ENCODE results near the gene ZNF146. TPM values are rescaled to one million over a fixed set of nuclear protein-coding genes. Genes with fewer than 3 reads are reported as not detected.

ZNF146 gene
- total RNA-seq, 1 donor from 2014 or later: 37.3 TPM

GRCh38 chr19:36258028-36258875 is 43.3 kb downstream of the ZNF146 start:
- intact Hi-C loops (cut with DNase I): no loop called here
- no peak for ATAC-seq
- H3K4me1 ChIP-seq: no peaks in the 10 kb centered on the region
- no peaks in the 10 kb centered on the region for H3K27me3 ChIP-seq (ENCODE audit: low read depth)
- DNase-seq: no peak
- H3K27ac ChIP-seq: no peak overlapping the region
- TF ChIP-seq, protein P1, sequence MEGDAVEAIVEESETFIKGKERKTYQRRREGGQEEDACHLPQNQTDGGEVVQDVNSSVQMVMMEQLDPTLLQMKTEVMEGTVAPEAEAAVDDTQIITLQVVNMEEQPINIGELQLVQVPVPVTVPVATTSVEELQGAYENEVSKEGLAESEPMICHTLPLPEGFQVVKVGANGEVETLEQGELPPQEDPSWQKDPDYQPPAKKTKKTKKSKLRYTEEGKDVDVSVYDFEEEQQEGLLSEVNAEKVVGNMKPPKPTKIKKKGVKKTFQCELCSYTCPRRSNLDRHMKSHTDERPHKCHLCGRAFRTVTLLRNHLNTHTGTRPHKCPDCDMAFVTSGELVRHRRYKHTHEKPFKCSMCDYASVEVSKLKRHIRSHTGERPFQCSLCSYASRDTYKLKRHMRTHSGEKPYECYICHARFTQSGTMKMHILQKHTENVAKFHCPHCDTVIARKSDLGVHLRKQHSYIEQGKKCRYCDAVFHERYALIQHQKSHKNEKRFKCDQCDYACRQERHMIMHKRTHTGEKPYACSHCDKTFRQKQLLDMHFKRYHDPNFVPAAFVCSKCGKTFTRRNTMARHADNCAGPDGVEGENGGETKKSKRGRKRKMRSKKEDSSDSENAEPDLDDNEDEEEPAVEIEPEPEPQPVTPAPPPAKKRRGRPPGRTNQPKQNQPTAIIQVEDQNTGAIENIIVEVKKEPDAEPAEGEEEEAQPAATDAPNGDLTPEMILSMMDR (IDR thresholded peaks at IDR 0.05): no peak
- H3K36me3 ChIP-seq: no peaks in the 10 kb centered on the region
- no peaks in the 10 kb centered on the region for H3K9me3 ChIP-seq
- H3K4me3 ChIP-seq: peak overlapping the region; percentile 54

DNA sequence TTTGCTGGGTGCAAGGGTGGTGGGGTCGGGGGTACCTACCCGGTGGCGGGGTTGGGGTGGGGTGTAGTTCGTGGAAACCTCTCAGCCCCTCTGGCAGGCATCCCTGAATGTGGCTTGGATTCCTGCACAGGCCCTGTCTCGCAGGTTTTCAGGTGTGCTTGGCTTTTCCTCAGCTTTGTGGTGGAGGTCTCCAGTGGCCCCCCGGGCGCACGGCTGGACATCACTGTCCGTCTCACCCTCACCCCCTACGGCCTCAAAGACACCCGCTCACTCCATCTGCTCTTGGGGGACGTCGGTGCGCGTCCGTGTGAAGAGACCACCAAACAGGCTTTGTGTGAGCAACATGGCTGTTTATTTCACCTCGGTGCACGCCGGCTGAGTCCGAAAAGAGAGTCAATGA is 44.3 kb downstream of the ZNF146 start:
- no peaks in the 10 kb centered on the region for H3K4me1 ChIP-seq
- DNase-seq (no peak), ATAC-seq (no peak)
- intact Hi-C loops (cut with DNase I): no loop called here
- H3K9me3 ChIP-seq: no peaks in the 10 kb centered on the region
- H3K4me3 ChIP-seq: no peak overlapping the region
- no peaks in the 10 kb centered on the region for H3K27me3 ChIP-seq (ENCODE audit: low read depth)
- no peaks in the 10 kb centered on the region for H3K36me3 ChIP-seq
- H3K27ac ChIP-seq: no peak overlapping the region
- TF ChIP-seq, protein P1 (IDR thresholded peaks at IDR 0.05): no peak

DNA sequence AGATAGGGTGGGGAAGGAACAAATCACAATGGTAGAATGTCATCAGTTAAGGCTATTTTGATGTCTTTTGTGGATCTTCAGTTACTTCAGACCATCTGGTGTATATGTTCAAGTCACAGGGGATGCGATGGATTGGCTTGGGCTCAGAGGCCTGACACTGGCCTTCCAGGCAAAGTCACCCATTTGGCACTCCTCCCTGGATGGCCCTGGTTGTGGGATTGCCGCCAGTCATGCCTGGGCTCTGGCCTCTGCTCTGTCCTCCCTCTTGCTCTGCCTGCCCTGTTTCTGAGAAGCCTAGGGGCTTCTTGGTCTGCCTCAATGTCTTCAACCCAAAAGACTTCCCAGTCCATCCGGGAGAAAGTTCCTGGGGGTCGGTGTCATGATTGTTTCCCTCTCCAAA is 50.2 kb downstream of the ZNF146 start:
- Histone ChIP-seq H3K36me3 (no peaks in the 10 kb centered on the region), H3K9me3 (no peaks in the 10 kb centered on the region), H3K27me3 (ENCODE audit: low read depth) (no peaks in the 10 kb centered on the region), H3K4me1 (no peaks in the 10 kb centered on the region), H3K27ac (no peak overlapping the region), H3K4me3 (no peak overlapping the region)
- DNase-seq (no peak), ATAC-seq (no peak)
- intact Hi-C loops (cut with DNase I): no loop called here
- TF ChIP-seq, protein P1 (IDR thresholded peaks at IDR 0.05): no peak

GRCh38 chr19:36265856-36266374 is 51.0 kb downstream of the ZNF146 start:
- no peak for ATAC-seq
- no peak overlapping the region for H3K4me3 ChIP-seq

GRCh38 chr19:36266375-36266961 is 51.6 kb downstream of the ZNF146 start:
- Histone ChIP-seq H3K36me3 (no peaks in the 10 kb centered on the region), H3K27ac (no peak overlapping the region), H3K27me3 (ENCODE audit: low read depth) (no peaks in the 10 kb centered on the region), H3K4me1 (no peaks in the 10 kb centered on the region), H3K9me3 (no peaks in the 10 kb centered on the region), H3K4me3 (no peak overlapping the region)
- intact Hi-C loops (cut with DNase I): no loop called here
- DNase-seq: peak; percentile 41
- no peak for ATAC-seq
- TF ChIP-seq, protein P1 (IDR thresholded peaks at IDR 0.05): no peak

More at GRCh38 chr19:36265856-36266374, 51.0 kb downstream of the ZNF146 start:
- Histone ChIP-seq H3K36me3 (no peaks in the 10 kb centered on the region), H3K4me1 (no peaks in the 10 kb centered on the region), H3K9me3 (no peaks in the 10 kb centered on the region), H3K27ac (no peak overlapping the region), H3K27me3 (ENCODE audit: low read depth) (no peaks in the 10 kb centered on the region)
- intact Hi-C loops (cut with DNase I): no loop called here
- DNase-seq: no peak
- TF ChIP-seq, protein P1 (IDR thresholded peaks at IDR 0.05): no peak

Measured in lower lobe of right lung (tissue), 2 donors.